Memory B cell (primary cell): ENCODE results near the gene AP1AR.

Experiments
- ATAC-seq: fragments of 150-1000 bp; cut with Tn5 transposase; 2 replicates; pipeline ENCODE4 v1.10.0; 2021; ENCODE audit warnings: low read depth, mild to moderate bottlenecking, moderate library complexity
- DNase-seq, 2 donors: peaks; one replicate each; pipeline ENCODE4 v3.0.0; 2022; ENCODE audit warnings: low spot score in 2 of 2
- H3K27ac Mint-ChIP-seq: one replicate; pipeline ENCODE4 v1.8.0; 2022; ENCODE audit warnings: mild to moderate bottlenecking, moderate library complexity, mixed read lengths
- H3K27me3 Mint-ChIP-seq: one replicate; pipeline ENCODE4 v1.8.0; 2022; ENCODE audit warnings: mixed read lengths
- H3K36me3 Mint-ChIP-seq: one replicate; pipeline ENCODE4 v1.8.0; 2022; ENCODE audit warnings: mild to moderate bottlenecking, mixed read lengths
- H3K4me1 Mint-ChIP-seq: one replicate; pipeline ENCODE4 v1.8.0; 2022; ENCODE audit warnings: mixed read lengths
- H3K4me3 Mint-ChIP-seq: one replicate; pipeline ENCODE4 v1.8.0; 2022; ENCODE audit warnings: mild to moderate bottlenecking, moderate library complexity, mixed read lengths
- H3K9me3 Mint-ChIP-seq: one replicate; pipeline ENCODE4 v1.8.0; 2022; ENCODE audit warnings: mixed read lengths

AP1AR gene

DNA sequence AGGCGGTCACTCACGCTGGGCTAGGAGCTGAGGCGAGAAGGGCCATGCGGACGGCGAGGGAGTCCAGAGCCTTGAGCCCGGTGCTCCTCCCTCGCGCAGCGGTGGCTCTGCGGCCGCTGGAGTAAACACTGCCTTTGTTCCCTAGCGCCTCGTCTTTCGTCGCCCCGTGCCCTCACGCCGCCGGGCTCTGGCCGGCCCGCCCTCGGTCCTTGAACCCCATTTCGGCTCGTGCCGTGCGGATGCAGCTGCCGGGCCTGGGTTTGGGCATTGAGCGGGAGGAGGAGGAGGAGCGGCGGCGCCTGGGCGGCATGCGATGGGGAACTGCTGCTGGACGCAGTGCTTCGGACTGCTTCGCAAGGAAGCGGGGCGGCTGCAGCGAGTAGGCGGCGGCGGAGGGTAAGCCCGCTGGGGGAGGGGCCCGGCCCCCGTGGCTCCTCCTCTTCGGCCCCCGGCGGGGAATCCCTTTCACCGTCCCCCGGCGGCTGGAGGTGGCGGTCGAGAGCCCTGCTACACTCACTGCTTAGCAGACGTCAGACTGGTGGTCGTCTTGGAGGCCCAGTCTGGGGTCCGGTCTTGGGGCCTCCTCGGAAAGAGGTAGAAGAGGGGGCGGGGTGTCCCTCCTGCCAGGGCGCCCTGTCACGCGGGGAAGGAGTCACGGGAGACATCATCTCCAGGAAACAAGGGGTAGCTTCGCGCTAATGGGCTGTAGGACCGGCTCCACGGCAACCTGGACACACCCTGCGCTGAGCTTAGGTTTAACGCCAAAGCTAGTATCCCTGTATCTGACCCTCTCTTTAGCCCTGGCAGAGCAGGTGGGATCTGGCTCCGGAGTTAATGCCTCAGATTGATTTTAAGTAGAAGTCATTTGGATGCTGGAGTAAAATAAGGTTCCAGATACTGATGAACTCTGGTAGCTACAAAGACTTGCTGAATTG is at the start of gene AP1AR:
AP1AR (plus strand) TSS at position 9 of the 935 bp plus-strand sequence; CDS start at position 314, 305 bp downstream.
- H3K27ac Mint-ChIP-seq = peak within 1 kb of the TSS; percentile 95
- H3K9me3 Mint-ChIP-seq = no peaks in the 10 kb centered on the region

GRCh38 chr4:112182604-112183003 is 49.0 kb upstream of the AP1AR start:
- Mint-ChIP-seq H3K4me1 (no peaks in the 10 kb centered on the region), H3K36me3 (no peaks in the 10 kb centered on the region), H3K4me3 (no peak overlapping the region), H3K9me3 (no peaks in the 10 kb centered on the region), H3K27me3 (no peaks in the 10 kb centered on the region), H3K27ac (no peak overlapping the region)
- DNase-seq (no peak), ATAC-seq (no peak)

More for the DNA sequence above, at the start of gene AP1AR:
- Mint-ChIP-seq H3K27me3 (peaks cover 1% of the 10 kb centered on the region), H3K4me3 (peak within 1 kb of the TSS; percentile 98), H3K36me3 (no peaks in the 10 kb centered on the region), H3K4me1 (peaks cover 10% of the 10 kb centered on the region)
- ATAC-seq = peak; percentile 72
- peak; percentile 94 to 97 for DNase-seq

- ATAC-seq (no peak), DNase-seq (no peak)
- no peaks in the 10 kb centered on the region for H3K4me1 Mint-ChIP-seq
- H3K4me3 Mint-ChIP-seq = no peak overlapping the region
- H3K27me3 Mint-ChIP-seq = no peaks in the 10 kb centered on the region
- no peaks in the 10 kb centered on the region for H3K36me3 Mint-ChIP-seq
- no peaks in the 10 kb centered on the region for H3K9me3 Mint-ChIP-seq
- H3K27ac Mint-ChIP-seq = no peak overlapping the region
Measured at GRCh38 chr4:112183252-112183651, 48.3 kb upstream of the AP1AR start.

GRCh38 chr4:112184438-112184837 is 47.1 kb upstream of the AP1AR start:
- H3K4me3 Mint-ChIP-seq = no peak overlapping the region
- no peaks in the 10 kb centered on the region for H3K27me3 Mint-ChIP-seq
- no peak for DNase-seq
- no peaks in the 10 kb centered on the region for H3K4me1 Mint-ChIP-seq
- H3K9me3 Mint-ChIP-seq = no peaks in the 10 kb centered on the region
- ATAC-seq = no peak
- H3K36me3 Mint-ChIP-seq = no peaks in the 10 kb centered on the region
- H3K27ac Mint-ChIP-seq = no peak overlapping the region

GRCh38 chr4:112185334-112185733 is 46.3 kb upstream of the AP1AR start:
- DNase-seq (no peak), ATAC-seq (no peak)
- H3K4me1 Mint-ChIP-seq = no peaks in the 10 kb centered on the region
- H3K27ac Mint-ChIP-seq = no peak overlapping the region
- H3K27me3 Mint-ChIP-seq = no peaks in the 10 kb centered on the region
- no peaks in the 10 kb centered on the region for H3K9me3 Mint-ChIP-seq
- no peaks in the 10 kb centered on the region for H3K36me3 Mint-ChIP-seq
- no peak overlapping the region for H3K4me3 Mint-ChIP-seq

DNA sequence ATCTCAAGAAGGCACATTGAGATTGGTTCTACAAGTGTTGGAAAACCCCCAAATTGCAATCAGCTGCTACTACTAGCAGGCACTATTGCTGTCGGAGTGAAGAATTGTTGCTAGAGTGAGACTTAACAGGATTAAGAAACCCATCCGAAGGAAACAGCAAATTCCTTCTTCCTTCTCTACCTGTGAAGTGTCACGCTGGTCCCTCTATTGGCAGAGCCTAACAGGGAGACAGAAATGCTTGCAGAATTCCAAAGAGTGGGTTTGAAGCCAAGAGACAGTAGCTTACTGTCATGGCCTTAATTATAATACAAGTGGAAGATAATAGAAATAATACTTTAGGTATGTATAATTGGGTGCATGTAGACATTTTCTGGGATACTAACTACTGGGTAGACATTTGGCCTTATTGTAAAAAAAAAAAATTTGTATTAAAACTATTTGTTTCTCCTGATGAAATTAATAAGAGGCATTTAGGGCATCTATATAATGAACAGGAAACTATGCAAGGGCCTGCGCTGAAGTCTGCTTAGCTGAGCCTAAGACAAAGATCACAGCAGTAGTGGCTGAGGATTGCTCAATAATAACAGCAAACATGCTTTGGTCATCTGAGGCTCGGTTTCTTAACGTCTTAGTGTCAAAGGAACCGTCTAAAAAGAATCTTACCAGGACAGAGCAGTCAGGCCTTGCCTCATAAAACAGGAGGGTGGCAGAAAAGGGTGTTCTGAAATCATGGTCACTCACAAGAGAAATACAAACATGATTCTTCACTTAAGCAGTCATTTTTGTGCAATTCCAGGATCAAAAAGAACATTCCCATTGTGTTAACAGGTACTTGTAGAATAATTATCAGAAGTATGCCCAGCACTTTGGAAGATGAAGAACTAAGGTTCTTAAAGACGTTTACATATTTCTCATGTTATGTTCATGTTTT is 45.6 kb upstream of the AP1AR start:
- Mint-ChIP-seq H3K4me3 (no peak overlapping the region), H3K9me3 (no peaks in the 10 kb centered on the region), H3K27me3 (no peaks in the 10 kb centered on the region), H3K36me3 (no peaks in the 10 kb centered on the region), H3K27ac (no peak overlapping the region), H3K4me1 (no peaks in the 10 kb centered on the region)
- ATAC-seq = no peak
- no peak for DNase-seq

- H3K4me3 Mint-ChIP-seq = no peak overlapping the region
- DNase-seq (no peak), ATAC-seq (no peak)
- no peak overlapping the region for H3K27ac Mint-ChIP-seq
- H3K9me3 Mint-ChIP-seq = no peaks in the 10 kb centered on the region
- H3K4me1 Mint-ChIP-seq = no peaks in the 10 kb centered on the region
- no peaks in the 10 kb centered on the region for H3K27me3 Mint-ChIP-seq
- H3K36me3 Mint-ChIP-seq = no peaks in the 10 kb centered on the region
Measured at GRCh38 chr4:112189754-112190153, 41.8 kb upstream of the AP1AR start.

DNA sequence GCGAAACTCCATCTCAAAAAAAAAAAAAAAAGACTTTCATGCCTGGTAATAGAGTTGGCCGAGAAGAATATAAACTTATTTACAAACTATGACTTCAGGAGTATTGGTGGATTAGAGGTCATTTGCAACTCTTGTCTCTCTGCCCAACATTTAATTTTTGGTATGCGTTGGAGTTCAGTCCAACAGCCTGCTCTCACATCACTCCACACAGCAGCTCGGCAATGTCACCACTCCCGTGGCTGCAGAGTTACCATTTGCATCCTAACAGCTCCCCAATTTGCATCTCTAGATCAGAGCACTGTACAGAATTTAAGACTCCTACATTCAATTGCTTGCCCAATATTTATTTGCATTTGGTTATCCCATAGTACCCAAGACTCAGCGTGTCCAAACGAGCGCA is 40.9 kb upstream of the AP1AR start:
- Mint-ChIP-seq H3K36me3 (no peaks in the 10 kb centered on the region), H3K27ac (no peak overlapping the region), H3K27me3 (no peaks in the 10 kb centered on the region), H3K4me3 (no peak overlapping the region), H3K9me3 (no peaks in the 10 kb centered on the region), H3K4me1 (no peaks in the 10 kb centered on the region)
- DNase-seq (no peak), ATAC-seq (no peak)

- no peaks in the 10 kb centered on the region for H3K36me3 Mint-ChIP-seq
- H3K4me3 Mint-ChIP-seq = no peak overlapping the region
- ATAC-seq (no peak), DNase-seq (no peak)
- H3K27me3 Mint-ChIP-seq = no peaks in the 10 kb centered on the region
- no peaks in the 10 kb centered on the region for H3K9me3 Mint-ChIP-seq
- no peaks in the 10 kb centered on the region for H3K4me1 Mint-ChIP-seq
- no peak overlapping the region for H3K27ac Mint-ChIP-seq
Measured at GRCh38 chr4:112196461-112196860, 35.1 kb upstream of the AP1AR start.

GRCh38 chr4:112199041-112199440 is 32.5 kb upstream of the AP1AR start:
- H3K27ac Mint-ChIP-seq = no peak overlapping the region
- H3K4me3 Mint-ChIP-seq = no peak overlapping the region
- no peak for ATAC-seq

DNA sequence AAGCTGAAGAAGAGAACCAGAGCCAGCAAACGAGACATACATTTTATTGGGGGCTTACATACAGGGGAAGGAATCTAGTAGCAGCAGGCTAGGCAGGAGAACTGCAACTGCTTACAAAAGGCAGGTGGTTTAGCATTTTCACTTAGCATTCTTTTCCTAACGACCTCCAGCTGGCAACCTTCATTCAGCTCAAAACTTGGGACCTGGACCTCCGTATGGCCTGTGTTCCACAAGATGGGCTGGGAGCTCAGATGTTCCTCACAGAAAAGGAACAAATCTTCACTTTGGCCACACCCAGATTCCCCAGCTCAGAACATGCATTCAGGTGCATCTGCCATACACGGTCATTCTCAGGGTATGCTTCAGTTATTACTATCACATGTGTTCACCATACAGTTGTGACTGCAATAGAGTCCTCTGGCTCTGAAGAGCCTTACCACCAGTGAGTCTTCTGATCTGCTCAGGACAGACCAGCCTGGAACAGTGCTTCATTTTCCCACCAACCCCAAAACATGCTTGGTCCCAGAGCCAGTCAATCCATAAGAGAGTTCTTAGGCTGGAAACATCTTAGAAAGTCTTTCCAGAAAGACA is 29.6 kb upstream of the AP1AR start:
- Mint-ChIP-seq H3K27ac (no peak overlapping the region), H3K9me3 (no peaks in the 10 kb centered on the region), H3K27me3 (no peaks in the 10 kb centered on the region), H3K4me1 (no peaks in the 10 kb centered on the region), H3K36me3 (no peaks in the 10 kb centered on the region), H3K4me3 (no peak overlapping the region)
- no peak for ATAC-seq
- no peak for DNase-seq

More at GRCh38 chr4:112199041-112199440, 32.5 kb upstream of the AP1AR start:
- no peaks in the 10 kb centered on the region for H3K27me3 Mint-ChIP-seq
- H3K36me3 Mint-ChIP-seq = no peaks in the 10 kb centered on the region
- no peak for DNase-seq
- H3K9me3 Mint-ChIP-seq = no peaks in the 10 kb centered on the region
- H3K4me1 Mint-ChIP-seq = no peaks in the 10 kb centered on the region

DNA sequence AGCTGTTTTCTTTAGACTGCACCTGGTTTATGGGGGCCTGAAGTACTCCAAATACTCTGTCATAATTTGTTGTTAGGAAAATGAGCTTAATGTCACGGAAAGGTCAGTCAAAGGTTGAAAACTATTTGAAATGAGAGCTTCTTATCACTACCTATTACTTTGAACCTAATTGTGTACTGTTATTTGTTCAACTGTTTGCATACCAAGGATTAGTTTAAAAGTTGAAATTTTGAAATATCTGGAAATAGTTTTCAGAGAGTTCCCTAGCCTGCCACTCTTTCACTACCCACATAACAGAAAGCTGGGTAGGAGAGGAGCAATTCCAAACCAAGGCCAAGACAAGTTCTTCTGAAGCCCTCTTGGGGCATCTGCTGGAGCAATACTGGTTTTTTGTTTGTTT is 28.0 kb upstream of the AP1AR start:
- H3K36me3 Mint-ChIP-seq = no peaks in the 10 kb centered on the region
- no peak overlapping the region for H3K4me3 Mint-ChIP-seq
- H3K27ac Mint-ChIP-seq = no peak overlapping the region
- ATAC-seq = no peak
- DNase-seq = no peak
- no peaks in the 10 kb centered on the region for H3K4me1 Mint-ChIP-seq
- H3K27me3 Mint-ChIP-seq = no peaks in the 10 kb centered on the region
- no peaks in the 10 kb centered on the region for H3K9me3 Mint-ChIP-seq

- DNase-seq (no peak), ATAC-seq (no peak)
- no peaks in the 10 kb centered on the region for H3K36me3 Mint-ChIP-seq
- H3K4me3 Mint-ChIP-seq = no peak overlapping the region
- H3K4me1 Mint-ChIP-seq = no peaks in the 10 kb centered on the region
- no peak overlapping the region for H3K27ac Mint-ChIP-seq
- no peaks in the 10 kb centered on the region for H3K9me3 Mint-ChIP-seq
- no peaks in the 10 kb centered on the region for H3K27me3 Mint-ChIP-seq
Measured at GRCh38 chr4:112206431-112206830, 25.2 kb upstream of the AP1AR start.
